CD4-positive, alpha-beta T cell treated with Interleukin-6 for 4 hours (primary cell): Measurements from ENCODE around the gene FAM219B.
A peak's percentile ranks its signal among the peaks of the same experiment; 100 is the strongest.

Source experiments
- DNase-seq: peaks from one replicate; pipeline ENCODE4 v3.0.0-alpha.2; 2020; ENCODE audit warnings: mixed read lengths

The FAM219B gene

DNA sequence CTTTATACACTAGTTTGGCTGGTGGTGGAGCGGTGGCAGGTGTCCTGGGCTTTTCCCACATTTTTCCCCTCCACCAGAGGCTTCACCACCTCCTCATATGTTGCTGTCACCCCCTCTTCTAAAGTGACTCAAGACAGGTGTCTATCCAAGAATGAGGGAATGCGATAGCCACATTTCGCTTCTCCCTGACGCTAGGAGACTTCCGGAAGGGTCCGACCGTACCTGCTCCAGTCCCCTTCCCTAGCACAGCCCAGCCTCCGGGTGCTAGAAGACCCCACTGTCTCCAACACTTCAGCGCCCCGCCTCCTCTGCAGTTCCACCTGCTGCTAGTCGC lies 34.0 kb downstream of the FAM219B start:
- DNase-seq: no peak

DNA sequence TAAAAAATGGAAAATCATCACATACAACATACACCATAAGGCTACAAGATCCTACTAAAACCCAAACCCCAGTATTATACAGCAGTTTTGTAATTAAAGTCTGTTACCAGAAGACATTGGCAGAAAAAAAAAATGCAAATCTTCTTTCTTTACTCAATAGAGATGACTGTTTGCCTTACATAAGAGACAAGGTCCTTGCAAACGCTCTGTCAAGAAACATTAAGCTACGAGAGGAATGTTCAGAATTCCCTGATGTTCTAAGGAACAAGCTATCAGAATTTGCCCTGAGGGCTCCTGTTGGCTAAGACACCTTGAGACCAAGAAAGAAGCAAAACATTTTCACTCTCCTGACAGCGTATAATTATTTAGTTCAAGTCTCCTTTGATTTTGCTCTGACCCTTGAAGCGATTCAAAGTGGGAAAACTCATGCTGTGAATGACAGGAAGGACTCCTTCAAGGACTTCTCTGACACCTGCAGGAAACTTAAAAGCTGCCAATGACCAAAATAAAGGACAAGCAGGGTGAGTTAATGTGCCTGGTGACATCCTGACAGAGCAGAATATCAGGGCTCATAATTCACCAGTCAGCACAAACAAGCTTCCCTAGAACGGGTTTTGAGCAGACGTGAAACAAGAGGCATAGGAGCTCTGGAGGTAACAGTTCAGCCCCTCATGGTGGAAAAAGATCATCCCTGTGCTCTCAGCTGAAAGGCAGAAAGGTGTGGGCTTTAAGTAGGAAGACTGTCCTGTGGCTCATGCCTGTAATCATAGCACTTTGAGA lies 36.0 kb downstream of the FAM219B start:
- no peak for DNase-seq

DNA sequence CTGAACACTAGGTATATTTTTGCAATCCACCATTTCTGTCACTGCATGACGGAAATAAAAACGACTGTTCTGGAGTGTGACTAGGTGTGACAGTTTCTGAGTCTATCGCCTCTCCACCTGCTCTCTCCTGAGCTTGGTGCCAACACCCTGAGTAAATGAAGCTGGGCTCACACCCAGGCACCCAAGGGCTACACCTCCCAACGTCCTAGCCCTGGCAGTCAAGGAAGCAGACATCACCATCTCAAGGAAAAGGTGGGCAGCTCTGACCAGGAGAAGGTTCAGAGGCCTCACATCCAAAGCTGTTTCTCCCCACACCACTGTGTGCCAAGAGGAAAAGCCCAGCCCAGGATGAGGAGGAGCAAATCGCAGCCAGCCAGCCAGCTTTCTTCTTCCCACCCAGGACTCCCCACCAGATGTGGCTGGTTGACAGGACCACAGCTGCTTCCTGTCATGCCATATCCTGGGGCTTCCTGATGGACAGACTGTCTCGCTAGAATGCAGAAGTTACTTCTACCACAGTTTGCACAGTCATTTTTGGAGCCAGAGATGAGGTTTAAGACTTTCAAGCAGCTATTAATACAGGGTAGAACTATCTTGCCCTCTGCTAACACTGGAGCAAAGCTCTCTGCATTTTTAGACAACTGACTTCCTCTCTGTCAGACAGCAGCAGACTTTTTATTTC lies 36.8 kb downstream of the FAM219B start:
- DNase-seq: peak; percentile 27

DNA sequence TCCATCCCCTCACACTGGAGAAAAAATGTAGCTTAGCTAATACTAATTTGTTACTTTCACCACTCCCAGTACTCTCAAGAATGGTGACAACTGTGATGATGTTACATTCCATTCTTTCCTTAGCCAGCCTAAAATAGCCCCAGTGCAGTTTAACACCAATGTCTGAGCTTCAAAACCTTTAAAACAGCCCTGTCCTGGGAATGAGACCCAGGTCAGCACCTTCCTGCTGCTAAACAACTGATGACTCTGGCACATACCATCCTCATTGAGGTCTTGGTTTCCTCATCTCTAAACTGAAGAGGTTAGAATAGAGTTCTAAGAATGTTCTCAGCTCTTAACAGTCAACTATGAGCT lies 37.3 kb downstream of the FAM219B start:
- DNase-seq: no peak

DNA sequence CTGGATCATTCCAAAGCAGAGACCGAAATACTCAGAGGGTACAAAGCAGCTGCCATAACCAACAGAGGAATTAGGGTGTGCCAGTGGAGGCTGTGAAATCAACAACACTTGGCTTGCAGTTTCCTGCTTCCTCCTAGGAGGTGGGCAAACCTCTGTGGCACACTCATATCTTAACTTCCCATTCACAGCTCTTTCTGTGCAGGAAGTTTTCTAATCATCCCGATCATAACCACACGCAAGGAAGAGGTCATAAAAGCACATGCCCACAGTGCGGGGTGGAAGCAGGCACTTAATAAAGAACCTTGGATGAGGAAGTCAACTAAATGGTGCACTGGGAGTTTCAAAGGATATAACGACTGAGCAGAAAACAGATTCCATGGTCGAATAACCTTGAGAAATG lies 38.6 kb downstream of the FAM219B start:
- DNase-seq: peak; percentile 29

DNA sequence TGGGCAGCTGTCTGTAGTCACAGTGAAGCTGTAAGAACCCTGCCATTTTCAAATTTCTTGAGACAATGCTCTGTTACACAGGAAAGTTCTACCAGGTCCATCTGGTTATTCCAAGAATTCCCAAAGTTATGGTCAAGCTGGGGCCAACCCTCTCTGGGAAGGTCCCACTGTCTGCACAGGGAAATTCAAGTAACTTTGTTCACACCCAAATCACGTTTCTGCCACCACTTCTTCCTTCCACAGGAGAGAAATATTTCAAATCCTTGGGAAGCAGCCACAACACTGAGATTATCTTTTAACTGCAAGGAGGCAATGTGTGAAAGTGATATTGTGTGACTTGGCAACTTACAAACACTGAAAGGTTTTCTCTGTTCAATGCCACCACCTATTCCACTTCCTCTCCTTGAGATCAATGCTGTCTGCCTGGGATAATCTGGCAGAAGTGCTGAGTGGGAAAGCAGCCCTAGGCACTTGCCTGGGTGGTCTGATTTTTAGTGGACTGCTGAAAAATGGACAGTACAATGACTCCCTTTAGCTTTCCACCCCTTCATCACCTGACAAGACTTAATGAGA lies 39.1 kb downstream of the FAM219B start:
- no peak for DNase-seq

DNA sequence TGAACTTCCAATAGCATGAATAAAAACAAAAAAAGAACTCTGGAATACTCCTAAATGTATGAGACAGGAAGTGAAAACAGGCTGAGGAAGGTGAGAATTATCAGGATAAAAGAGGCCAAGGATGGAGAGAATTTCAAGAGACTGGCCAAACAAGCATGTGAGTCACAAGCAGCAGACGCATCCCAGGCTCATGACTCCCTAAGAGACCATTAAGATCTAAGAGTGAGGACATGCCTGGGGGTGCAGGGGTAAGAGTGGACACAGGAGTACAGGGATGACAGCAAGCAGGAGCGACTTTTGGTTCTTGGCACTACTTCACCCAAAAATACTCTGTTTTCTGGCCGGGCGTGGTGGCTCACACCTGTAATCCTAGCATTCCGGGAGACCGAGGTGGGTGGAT lies 40.6 kb downstream of the FAM219B start:
- no peak for DNase-seq

DNA sequence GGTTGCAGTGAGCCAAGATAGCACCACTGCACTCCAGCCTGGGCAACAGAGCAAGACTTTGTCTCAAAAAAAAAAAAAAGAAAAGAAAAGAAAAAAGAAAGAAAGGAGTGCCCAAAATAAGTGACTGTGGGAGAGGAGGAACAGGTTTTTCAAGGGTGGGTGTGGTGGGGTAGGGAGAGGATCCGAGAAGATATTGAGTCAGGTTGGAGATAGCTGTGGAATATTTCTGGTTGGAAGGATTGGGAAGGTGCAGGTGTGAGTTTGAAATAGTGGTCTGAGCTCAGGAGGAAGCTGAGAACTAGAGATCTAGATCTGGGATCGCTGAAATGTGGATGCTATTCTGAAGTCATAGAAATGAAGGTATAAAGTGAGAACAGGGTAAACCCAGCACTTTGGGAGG lies 41.3 kb downstream of the FAM219B start:
- no peak for DNase-seq

DNA sequence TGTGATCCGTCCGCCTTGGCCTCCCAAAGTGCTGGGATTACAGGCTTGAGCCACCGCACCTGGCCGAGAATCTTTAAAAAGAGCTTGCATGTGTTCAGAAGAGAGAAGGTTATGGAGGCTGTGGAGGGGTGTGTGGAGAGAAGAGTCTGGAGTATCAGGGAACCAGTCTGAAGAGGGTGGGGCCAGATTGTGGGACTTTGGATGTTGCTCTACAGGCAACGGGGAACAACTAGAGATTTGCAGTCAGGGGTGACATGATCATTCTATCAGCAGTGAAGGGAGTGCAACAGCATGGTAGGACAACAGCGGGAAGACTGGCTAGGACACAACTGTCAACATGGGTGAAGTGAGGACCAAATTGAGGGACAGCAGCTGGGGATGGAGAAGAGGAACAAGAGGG lies 42.4 kb downstream of the FAM219B start:
- no peak for DNase-seq

DNA sequence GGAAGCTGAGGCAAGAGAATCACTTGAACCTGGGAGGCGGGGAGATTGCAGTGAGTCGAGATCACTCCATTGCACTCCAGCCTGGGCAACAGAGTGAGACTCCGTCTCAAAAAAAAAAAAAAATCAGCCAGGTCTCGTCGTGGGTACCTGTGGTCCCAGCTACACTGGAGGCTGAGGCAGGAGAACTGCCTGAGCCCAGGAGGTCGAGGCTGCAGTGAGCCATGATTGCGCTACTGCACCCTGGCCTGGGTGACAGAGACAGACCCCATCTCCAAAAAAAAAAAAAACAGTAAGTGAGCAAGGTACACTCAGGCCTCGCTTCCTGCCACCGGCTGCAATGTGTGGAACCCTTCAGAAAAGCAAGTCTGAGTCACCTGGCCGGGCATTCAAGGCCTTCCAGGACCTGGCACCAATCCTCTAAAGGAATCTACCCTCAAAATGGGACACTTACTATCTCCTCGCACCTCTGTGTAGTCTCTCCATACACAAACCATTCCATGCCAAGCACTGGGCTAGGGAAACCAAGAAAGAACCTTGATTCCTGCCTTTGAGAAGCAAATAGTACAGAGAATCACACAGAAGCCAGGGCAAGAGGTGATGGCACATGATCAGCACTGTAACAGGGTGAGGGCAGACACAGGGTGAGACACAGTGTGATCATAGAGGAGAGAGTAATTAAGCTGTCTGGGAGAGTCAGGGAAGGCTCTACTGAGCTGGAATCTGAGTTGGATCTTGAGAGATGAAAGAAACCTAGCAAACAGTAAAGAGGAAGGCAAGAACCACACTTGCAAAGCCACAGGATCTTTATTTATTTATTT lies 43.2 kb downstream of the FAM219B start:
- peak; percentile 47 for DNase-seq

DNA sequence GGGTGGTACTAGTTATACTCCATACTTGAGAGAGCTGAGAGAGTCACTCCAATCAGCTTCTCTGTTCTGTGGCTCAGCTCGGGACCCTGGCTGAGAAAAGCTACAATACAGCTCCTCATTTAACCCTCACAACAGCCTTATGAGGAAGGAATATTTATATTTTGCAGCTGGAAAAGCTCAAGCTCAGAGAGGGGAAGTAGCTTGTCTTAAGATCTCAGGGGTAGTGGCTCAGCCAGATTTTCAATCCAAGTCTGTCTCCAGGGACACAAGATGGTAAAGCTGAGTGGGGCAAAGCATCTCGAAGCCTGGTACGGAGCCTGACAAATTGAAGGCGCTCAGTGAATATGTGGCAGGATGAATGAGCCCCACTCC lies 48.3 kb downstream of the FAM219B start:
- no peak for DNase-seq

DNA sequence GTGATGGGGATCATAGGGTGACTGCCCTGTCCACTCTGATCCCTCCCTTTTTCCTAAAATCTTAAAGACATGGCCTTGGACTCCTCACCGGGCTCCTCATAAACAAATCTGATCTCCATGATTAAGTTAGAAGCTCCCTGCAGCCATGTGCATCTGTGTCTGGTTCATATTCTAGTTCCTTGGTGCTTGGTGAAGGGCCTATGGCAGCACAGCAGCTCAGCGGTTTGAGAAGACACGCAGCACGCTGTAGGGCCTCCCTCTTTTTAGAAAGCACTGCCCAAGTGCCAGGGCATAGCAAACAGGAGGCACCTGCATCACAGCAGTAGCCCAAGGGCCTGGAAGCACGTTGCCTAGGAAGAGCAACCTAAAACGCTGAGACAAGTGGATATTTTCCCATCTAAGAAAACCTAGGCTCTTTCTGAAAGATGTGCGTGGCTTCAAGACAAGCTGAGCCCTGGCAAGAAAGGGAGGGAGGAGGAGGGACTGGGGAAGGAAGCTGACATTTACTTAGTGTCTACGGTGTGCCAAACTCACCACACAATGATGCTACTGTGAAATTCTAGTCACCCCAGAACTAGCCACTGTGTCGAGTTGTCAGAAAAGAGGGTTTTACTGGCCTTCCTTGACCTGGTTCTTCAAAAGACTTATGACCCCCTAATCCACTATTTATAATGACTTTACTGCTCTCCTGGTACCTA lies 48.8 kb downstream of the FAM219B start:
- no peak for DNase-seq

DNA sequence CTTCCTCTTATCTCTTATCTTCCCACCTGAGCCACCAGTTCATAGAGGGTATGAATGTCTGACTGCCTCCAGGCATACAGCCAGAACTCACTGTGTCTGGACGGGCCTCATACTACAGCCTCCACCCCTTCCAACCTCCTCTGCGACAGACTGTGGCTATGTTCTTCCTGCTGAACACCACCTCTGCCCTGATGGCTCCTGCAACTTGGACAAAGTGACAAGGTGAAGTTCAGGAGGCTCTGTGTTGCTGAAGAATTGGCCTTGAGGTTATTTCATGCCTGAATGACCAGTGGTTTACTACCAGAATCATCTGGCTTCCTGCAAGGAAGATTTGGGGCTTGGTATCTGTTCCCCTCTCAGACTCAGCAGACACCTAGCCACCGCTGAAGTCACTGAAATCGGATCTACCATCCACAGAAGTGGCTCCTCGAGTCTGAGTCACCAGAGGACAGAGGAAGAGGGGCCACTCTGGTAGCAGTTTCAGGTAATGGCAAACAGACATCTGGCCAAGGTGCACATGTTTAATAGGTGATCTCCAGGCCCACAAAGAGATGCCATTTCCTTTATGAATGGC lies 49.5 kb downstream of the FAM219B start:
- no peak for DNase-seq

DNA sequence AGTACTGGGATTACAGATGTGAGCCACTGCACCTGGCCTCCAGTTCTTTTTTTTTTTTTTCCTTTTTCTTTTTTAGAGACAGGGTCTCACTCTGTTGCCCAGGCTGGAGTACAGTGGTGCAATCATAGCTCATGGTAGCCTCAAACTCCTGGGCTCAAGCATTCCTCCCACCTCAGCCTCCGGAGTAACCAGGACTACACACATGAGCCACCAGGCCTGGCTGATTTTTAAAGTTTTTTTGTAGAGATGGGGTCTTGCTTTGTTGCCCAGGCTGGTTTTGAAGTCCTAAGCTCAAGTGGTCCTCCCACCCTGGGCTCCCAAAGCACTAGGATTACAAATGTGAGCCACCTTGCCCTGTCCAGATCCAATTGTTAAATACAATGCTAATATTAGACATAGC lies 50.1 kb downstream of the FAM219B start:
- no peak for DNase-seq

DNA sequence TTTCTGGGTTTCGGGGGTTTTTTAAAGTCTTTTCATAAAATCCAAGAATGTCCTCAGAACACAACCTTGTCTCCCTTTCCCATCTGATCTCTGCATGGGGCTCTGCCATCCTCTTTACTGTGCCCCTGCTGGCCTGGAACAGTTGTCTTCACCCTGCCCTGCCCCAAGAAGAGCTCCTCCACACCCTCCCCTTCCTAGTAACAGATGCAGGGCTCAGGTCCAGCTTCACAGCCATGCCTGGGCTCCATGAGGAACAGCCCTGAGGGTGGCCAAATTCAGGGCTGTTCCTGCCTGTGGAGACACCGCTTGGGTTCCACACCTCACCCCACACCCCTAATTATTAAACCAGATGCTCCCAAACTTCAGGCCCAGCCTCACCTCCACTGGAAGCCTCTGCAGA lies 50.8 kb downstream of the FAM219B start:
- DNase-seq: no peak

DNA sequence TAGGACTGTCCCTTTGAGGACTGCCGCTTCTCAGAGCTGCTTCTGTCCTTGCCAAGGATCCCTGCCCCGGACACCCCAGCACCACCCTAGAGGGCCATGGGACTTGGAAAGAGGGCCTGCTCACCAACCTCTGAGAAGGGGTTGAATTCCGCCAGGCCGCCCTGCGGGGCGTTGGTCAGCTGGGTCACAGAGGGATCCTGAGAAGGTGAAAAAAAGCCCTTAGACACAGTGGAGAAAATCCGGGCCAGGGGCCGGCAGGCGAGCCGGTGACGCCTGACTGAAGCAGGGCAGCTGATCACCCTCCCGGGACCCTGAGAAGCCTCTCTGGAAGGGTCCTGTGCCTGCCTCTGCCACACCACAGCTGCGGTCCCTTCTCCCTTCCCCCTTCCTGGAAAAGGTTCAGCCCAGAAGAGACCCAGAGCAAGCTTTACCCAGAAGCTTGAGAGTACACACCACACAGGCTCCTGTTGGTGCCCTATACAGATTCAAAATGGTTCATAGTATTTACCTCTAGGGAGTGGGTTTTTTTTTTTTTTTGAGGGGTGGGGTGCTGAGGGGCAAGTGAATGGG lies 52.1 kb downstream of the FAM219B start:
- no peak for DNase-seq

DNA sequence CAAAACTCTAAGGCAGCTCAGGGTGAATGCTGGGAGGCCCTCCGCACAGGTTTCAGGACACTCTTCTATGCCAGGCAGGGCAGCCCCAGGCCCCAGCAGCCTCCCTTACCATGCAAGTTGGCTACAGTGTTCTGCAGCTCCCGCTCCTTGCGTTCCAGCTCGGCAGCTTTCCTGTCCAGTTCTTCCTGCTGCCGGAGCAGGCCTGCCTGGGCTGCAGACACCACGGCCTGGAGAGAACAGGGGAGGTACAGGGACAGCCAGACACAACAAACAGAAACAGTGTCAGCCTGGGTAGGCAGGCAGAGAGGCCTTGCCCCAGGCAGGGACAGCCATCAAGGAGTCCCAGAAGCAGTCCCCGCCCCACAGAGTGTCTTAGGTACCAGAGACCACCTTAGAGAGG lies 54.7 kb downstream of the FAM219B start:
- no peak for DNase-seq

DNA sequence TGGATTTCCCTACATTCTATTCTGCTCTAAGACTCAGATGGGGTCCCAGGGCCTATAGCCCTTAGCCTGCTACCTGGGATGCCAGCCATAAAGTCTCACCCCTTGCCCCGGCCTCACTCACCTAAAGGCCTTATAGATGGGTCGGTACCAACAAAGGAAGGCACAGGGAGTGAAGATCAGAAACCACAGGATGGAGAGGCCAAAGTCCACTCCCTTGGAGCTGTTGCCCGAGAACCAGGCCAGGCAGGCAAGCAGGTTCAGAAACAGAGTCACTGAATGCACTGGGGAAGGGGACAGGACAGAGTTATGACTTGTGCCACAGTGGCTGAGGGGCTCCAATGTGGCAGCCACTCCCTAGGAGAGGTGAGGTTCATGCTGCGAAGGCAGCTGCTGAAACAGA lies 56.3 kb downstream of the FAM219B start:
- no peak for DNase-seq
